ENCODE measurements around the gene KRTAP4-6.
"Not testable (repeated sequence)": the region's sequence is repeated elsewhere in the genome, so short reads cannot be mapped to it uniquely, and the experiment has no call there.

The KRTAP4-6 gene

DNA sequence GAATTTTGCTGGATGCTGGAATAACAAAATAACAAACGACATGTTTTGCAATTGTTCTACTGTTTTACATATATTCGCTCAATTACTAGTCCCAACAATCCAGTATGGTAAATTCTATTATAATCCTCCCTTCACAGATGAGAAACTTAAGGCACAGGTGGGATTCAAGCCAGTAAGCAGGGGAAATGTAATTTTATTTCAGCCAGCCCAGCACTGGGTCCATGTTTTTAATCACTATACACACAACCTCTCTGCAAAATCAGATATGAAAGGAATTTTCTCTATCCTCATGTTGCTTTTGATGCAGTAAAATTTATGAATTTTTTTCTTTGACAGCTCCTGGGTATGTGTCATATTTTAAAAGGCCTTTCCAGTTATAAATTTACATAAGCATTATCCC, 4.9 kb upstream of the KRTAP4-6 start:
- DNase-seq, result no peak

DNA sequence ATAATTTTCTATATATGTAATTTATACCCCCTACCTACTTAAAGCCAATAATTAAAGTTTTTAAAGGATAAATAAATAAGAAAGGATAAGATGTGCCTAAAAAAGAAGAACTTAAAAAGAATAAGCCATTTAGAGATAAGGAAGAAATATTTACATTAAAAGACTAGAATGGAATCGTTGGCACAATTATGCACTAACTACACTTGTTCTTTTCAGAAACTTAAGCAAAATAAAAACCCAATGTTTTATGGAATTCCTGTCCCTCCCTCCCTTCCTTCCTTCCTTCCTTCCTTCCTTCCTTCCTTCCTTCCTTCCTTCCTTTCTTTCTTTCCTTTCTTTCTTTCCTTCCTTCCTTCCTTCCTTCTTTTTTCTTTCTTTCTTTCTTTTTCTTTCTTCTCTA, 4.5 kb upstream of the KRTAP4-6 start:
- DNase-seq, result no peak

DNA sequence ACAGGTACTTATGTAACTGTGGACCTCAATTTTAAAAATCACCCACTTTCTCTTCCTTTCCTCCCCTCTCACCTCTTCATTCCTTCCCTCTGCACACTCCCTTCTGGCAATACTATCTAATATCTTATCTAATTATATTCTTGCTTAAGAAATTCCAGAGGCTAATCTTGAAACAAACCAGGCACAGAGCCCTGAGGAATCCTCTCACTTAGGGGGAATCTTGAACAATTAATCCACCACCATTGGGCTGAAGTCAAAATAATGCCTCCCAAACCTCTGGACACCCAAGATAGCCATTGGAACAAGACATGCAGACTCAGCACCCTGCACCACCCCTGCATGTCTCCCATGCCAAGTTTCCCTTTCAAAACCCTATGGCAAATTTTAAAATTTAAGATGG, 1.0 kb upstream of the KRTAP4-6 start:
- no peak for DNase-seq

DNA sequence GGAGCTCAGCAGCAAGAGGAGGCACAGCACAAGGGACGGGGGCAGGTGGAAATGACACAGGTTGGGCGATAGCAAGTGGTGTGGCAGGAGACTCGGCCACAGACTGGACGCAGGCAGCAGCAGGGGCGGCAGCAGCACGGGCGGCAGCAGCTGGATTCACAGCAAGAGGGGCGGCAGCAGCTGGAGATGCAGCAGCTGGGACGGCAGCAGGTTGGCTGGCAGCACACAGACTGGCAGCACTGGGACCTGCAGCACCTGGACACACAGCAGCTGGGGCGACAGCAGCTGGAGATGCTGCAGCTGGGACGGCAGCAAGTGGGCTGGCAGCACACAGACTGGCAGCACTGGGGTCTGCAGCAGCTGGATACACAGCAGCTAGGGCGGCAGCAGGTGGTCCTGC, 479 bp downstream of the KRTAP4-6 start:
- DNase-seq, result not testable (repeated sequence)

DNA sequence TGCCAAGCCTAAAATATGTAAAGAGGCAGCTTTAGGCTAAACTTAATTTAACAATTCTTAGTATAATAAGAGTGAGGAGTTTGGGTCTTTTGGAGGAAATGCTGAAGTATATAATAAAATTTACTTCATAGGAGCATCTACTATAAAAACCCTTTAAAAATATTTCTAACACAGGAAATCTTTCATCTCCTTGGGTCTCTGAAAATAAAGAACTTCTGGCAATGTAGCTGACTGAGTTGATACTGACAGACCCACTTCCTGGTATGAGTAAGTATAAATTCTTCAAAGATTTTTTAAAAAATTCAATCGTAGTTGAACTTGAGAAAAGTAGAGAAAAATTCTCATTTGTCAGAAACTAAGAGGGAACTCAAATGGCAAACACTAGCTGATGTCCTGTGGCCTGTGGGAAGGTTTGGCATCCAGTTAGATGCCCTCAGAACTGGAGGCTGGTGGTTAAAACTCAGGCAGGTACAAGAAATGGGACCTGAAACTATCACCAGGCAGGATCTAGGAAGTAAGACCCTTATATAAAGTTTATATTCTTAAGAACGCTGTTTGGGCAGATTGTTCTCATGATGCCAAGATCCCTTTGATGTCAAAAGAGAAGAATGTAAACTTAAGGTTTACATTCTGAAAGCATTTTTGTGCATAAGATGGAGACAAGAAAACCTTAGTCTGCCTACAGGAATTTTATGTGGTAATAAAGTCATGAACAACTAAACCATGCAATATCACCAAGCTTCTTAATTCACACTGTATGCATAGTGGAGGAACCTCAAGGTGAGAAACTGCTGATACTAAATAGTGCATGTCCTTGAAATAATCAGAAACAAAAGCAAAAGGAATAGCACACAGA, 6.2 kb downstream of the KRTAP4-6 start:
- DNase-seq, result no peak

DNA sequence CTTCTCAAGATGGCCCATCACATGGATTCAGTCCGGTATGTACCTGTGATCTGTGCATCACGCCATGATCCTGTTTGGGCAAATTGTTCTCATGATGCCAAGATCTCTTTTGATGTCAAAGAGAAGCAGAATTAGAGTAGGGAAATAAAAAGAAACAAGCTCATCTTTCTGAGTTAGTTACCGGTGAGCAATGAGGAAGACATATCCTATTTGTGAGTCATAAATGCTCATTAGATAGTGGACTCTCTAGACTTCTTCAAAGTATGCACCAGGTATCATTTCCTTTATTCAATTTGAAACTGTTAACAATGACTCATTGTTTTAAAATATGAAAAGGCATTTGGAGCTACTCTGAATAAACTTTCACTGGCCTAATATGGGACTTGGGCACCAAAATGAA, 8.4 kb downstream of the KRTAP4-6 start:
- no peak for DNase-seq

DNA sequence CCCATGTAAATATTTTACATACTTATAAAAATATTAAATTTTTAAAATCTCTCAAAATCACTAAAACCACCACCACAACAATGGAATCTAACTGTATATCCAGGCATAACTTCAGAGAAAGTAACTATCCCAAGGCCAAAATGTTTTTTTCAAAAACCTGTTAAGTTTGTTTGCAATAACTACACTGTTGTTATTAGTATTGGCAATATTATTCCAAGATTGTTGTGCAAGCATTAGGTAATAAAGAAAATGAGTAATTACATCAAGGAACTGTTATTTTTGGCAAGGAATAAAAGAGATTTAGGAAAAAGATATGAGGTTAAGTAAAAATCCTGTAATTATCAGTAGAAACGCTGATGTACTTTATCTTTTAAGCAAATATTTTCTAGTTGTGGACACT, 13.0 kb downstream of the KRTAP4-6 start:
- no peak for DNase-seq

DNA sequence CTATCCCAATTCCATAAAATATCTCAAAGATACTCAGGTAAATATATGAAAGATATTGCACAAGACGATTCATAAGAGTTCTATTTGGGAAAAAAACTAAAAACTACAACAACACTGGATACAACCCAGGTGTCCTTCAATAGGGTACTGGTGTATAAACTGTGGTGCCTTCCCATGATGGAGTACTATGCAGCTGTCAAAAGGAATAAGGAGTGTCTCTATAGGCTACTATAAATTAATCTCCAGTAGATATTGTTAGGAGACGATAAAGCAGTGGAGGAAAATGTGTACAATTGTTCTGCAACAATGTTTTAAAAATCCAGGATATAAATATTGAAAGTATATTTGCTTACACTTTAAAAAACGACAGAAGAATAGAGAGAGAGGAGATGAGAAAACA, 13.9 kb downstream of the KRTAP4-6 start:
- DNase-seq, result no peak

DNA sequence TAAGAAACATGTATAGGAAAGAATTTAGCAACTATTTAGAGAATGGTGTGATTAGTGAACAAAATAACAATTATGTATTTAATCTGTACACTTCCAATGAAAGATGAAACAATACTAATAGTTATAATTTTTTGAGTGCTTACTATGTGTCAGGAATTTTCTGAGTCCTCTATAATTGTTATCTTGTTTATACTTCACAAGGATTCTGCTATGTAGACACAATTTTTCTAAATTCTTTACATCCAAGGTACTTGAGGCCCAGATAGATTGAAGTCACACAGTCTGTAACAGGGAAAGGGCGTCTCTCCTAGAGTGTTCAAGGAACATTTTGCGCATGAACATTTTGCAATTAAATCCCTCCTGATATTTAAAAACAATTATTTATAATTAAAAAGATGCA, 15.3 kb downstream of the KRTAP4-6 start:
- DNase-seq, result no peak

DNA sequence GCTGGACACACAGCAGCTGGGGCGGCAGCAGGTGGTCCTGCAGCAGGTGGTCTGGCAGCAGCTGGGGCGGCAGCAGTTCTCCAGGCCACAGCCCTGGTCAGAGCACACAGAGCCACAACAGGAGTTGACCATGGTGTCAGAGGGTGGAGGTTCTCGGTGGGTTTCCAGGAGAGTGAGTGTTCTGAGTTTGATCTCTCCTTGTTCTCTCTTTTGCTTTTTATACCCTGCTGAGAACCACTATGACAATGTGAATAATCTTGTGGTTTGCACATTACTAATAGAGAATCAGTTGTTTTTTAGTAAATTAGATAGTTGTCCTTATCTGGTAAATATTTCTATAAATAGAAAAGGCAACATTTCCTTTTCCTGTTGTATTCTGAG, 16.4 kb downstream of the KRTAP4-6 start, which contains the start of gene KRTAP4-12:
TSS of gene KRTAP4-12 (minus strand) at position 192 of the 381 bp plus-strand sequence. CDS start at position 132, 60 bp downstream.
- DNase-seq, result not testable (repeated sequence)

DNA sequence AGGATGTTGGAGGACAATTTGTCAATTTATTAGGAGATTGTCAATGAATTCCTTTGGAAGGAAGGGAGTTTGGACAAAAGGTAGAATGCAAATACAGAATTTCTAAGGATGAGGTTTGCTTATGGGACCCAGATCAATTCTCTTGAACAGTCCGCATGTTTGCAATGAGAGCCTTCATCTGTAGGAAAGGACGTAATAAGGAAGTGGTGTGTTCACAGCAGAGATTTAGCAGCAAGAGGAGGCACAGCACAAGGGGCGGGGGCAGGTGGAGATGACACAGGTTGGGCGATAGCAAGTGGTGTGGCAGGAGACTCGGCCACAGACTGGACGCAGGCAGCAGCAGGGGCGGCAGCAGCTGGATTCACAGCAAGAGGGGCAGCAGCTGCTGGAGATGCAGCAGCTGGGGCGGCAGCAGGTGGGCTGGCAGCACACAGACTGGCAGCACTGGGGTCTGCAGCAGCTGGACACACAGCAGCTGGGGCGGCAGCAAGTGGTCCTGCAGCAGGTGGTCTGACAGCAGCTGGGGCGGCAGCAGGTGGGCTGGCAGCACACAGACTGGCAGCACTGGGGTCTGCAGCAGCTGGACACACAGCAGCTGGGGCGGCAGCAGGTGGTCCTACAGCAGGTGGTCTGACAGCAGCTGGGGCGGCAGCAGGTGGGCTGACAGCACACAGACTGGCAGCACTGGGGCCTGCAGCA, 16.9 kb downstream of the KRTAP4-6 start:
- DNase-seq, result not testable (repeated sequence)

DNA sequence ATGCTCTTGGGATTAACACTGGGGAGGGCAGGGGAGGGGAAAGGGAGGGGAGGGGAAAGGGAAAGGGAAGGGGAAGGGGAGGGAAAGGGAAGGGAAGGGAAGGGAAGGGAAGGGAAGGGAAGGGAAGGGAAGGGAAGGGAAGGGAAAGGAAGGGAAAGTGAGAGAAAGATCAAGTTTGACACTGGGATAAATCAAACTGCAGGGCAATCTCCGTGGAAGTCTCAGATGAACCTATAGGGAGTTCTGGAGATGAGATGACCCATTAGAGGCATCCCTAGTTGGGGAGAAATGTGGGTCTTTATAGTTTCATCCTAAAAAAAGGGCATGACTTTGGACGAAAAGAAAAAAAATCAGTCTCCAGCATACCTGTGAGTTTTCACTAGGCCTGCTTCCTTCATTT, 18.6 kb downstream of the KRTAP4-6 start:
- DNase-seq, result no peak

DNA sequence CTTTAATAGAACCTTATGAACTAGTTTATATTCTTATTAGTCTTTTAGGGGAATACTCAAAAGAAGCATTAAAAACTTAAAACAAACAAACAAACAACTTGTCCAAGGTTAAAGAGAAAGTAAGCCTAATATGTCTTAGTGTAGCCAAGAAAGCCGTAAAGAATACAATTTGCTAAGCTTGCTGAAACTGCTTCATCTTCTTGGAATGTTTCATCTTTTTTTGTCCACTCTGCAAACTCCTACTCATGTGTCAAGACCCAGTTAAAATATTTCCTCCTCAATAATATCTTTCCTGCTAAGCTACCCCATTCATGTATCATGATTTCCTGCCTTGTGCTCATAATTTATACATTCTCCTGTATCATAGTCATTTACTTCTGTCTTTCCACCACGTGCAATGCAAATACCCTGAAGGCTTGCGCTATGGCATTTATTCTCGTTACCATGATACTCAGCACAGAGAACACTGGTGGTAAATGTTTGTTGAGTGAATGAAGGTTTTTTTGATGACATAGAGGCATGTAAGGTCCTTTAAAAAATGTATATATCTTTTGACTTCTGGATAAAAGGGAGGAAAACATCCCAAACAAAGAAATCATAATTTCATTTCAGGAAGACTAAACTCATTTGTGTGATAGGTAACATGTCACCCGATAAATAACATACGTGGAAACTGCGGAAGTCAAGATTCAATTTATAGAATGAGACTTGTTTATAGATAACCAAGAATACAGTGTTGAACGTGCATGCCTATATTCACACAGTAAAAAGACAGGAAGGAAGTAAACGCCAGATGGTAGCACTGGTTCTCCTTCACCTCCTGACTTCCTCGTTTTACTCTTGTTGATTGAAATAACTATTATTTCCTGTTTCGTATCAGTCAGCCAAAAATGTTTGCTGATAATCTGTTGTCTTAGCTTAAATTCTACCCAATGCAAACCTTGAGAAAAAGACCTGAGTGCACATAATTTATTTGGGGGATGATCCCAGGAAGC, 20.4 kb downstream of the KRTAP4-6 start:
- not testable (repeated sequence) for DNase-seq

DNA sequence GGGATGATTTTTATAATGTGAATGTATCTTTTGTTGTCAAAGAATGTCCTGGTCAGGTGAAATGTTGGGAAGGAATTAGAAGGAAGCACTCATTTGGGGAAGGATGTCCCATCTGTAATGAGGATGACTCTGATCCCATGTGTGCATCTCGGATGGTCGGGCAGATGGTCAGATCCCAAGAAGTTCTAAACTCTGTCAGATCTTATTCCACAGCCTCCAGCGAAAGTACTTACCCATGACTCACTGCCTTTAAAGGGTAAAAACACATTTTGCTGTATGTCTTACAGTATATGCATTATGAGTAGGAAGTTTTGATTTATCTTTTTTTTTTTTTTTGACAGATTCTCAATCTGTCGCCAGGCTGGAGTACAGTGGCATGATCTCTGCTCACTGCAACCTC, 21.6 kb downstream of the KRTAP4-6 start:
- DNase-seq, result no peak

DNA sequence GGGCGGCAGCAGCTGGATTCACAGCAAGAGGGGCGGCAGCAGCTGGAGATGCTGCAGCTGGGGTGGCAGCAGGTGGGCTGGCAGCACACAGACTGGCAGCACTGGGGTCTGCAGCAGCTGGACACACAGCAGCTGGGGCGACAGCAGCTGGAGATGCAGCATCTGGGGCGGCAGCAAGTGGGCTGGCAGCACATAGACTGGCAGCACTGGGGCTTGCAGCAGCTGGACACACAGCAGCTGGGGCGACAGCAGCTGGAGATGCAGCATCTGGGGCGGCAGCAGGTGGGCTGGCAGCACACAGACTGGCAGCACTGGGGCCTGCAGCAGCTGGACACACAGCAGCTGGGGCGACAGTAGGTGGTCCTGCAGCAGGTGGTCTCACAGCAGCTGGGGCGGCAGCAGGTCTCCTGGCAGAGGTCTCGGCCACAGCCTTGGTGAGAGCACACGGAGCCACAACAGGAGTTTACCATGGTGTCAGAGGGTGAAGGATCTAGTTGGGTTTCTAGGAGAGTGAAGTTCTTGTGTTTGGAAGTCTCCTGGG, 22.4 kb downstream of the KRTAP4-6 start, which contains the start of gene KRTAP4-11:
TSS of gene KRTAP4-11 (minus strand) at position 528 of the 541 bp plus-strand sequence. CDS start at position 470, 58 bp downstream.
- not testable (repeated sequence) for DNase-seq

DNA sequence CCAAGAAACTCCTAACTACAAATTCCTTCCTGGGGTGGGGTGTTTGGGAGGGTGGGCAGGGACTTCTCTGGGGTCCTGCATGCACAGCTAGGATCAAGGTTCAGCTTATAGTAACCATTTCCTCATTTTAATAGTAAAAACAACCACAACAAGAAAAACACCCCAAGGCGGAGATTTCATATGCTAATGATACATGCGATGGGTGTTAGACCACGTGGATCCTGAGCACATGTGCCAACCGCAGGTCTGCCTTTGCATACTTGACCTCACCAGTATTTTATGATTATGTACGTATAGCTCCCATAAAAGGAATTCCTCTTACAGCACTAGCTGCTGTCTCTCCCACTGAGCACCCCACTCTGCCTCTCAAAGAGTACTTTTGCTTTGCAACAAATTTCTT, 24.0 kb downstream of the KRTAP4-6 start:
- no peak for DNase-seq

DNA sequence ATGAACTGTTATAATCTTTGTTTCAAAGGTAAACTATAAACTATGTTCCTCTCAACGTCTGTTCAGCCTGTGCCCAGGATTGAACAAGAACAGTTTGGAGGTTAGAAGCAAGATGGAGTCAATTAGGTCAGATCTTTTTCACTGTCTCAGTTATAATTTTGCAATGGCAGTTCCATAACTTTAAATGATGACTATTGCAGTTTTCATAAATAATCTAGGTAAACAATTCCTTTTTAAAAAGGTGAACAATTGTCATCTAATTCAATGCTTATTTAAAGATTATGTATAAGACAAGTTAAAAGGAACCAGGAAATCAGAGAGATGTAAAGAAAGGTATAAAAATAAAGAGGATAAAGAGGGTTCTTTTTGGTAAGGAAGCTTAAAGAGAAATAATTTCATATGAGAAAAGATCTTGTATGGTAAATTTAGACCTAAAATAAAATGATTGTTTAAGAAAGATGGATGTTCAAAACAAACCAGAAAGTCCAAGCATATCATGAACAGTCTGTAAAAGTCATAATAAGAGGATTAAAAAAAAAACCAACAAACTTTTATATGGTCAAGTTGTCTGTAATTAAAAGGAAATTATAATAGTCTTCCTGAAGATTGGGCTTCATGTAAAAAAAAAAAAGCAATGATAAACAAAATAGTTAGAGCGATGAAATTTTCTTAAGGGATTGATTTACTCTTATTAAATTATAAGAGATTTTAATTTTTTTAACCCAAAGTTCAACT, 29.0 kb downstream of the KRTAP4-6 start:
- DNase-seq, result no peak

DNA sequence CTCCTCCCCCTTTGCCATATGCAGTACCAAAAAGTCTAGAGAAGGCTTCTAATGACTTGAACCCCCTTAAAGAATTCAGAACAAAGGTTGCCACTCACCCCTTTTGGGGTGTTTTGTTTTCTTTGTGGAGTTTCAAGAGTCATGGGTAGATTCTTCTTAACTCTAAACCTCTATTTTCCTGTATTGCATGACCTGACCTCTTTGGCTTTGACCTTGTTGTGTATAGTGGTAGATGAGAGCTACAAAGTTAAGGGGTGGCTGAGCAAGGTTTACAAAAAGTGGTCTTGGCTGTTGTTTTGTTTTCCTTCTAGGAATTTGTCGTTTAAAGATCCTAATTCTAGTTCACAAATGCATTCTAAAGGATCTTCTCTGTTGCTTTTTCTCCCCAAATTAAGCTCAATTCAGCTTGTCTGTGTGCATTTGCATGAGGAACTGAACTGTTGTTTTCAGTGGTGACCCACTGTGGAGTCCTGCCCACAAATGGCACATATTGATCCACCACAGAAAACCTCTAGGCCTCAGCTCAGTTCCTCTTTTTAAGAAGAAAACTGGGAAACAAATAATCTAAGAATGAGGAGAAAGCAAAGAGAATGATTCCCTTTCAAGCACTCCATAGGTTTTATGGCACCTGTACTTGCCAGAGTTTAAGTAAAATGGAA, 31.5 kb downstream of the KRTAP4-6 start:
- DNase-seq, result not testable (repeated sequence)

DNA sequence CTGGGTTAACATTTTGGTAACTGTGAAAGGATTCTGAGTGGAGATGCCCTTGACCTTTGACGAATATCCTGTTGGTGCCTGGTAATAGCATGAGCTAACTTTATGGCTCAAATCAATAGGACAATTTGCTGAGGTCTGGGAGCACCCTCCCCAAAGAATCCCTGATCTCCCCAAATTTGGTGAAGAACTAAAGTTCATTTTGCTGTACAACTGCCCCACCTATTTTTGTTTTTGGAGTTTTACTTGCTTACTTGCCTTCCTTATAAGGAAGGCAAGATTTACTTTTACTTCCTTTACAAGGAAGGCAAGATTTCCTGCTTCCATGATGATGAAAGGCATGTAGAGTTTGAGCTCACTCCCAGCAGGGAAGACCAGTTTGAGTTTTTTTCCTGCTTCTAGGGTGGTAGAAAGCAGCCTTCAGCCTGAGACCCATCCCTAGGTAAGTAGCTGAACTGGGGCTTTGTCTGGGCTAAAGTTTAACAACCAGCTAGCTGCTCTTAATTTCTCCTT, 32.3 kb downstream of the KRTAP4-6 start:
- DNase-seq, result no peak

DNA sequence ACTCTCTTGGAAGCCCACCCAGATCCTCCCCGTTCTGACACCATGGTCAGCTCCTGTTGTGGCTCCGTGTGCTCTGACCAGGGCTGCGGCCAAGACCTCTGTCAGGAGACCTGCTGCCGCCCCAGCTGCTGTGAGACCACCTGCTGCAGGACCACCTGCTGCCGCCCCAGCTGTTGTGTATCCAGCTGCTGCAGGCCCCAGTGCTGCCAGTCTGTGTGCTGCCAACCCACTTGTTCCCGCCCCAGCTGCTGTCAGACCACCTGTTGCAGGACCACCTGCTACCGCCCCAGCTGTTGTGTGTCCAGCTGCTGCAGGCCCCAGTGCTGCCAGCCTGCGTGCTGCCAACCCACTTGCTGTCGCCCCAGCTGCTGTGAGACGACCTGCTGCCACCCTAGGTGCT, 35.0 kb downstream of the KRTAP4-6 start, which contains the start of gene KRTAP4-9:
TSS of gene KRTAP4-9 (plus strand) at position 43 of the 400 bp plus-strand sequence. CDS start at position 43, 0 bp downstream.
- not testable (repeated sequence) for DNase-seq

Data from stimulated activated CD4-positive, alpha-beta T cell treated with anti-CD3 and anti-CD28 coated beads, Interleukin-1b, Interleukin-23, amount 100 ng/mL, for 48 hours (primary cell).